K562 (cell line): ENCODE data around the gene VGF. TPM values are rescaled to one million over a fixed set of nuclear protein-coding genes. Genes with fewer than 3 reads are reported as not detected.

ENCODE experiments used
- ARHGAP35 ChIP-seq: fragments of 450-650 bp; IDR thresholded peaks from 2 replicates; pipeline ENCODE4 v1.6.1; 2018; ENCODE audit not compliant: partially characterized antibody
- ARID2 ChIP-seq: fragments of 450-650 bp; IDR thresholded peaks from 2 replicates; pipeline ENCODE4 v1.6.1; 2017; ENCODE audit warnings: antibody characterized with exemption, mild to moderate bottlenecking
- ATF2 ChIP-seq: sonication (generic); formaldehyde crosslinking; IDR thresholded peaks from 2 replicates; pipeline ENCODE4 v1.8.1; 2022; ENCODE audit warnings: missing genetic modification reagents
- BCLAF1 ChIP-seq, 2 experiments: fragments of 450-650 bp in 1 of 2; IDR thresholded peaks; 2 replicates each; pipeline ENCODE4 v1.6.1; 2011 to 2017; ENCODE audit warnings: low read depth in 2 of 2, antibody characterized with exemption in 1 of 2, borderline replicate concordance in 1 of 2, low read length in 1 of 2, mild to moderate bottlenecking in 1 of 2, mixed read lengths in 1 of 2; ENCODE audit not compliant: control insufficient read depth in 1 of 2
- BMI1 ChIP-seq: fragments of 150-350 bp; IDR thresholded peaks from 2 replicates; pipeline ENCODE4 v1.6.1; 2014; ENCODE audit warnings: low read length
- CREBBP ChIP-seq: IDR thresholded peaks from one replicate; pipeline ENCODE4 v1.6.1; 2012; ENCODE audit warnings: low read depth, mild to moderate bottlenecking, control low read depth, inconsistent platforms, low read length
- DEAF1 ChIP-seq: fragments of 450-650 bp; formaldehyde crosslinking; IDR thresholded peaks from 2 replicates; pipeline ENCODE4 v1.4.0; 2020; ENCODE audit warnings: mild to moderate bottlenecking, moderate library complexity
- ETS1 ChIP-seq: conservative IDR thresholded peaks from 2 replicates; pipeline ENCODE4 v1.6.1; 2011; ENCODE audit warnings: low read depth, mild to moderate bottlenecking, low read length; ENCODE audit not compliant: control insufficient read depth
- ETV5 ChIP-seq: sonication (generic); formaldehyde crosslinking; IDR thresholded peaks from 2 replicates; pipeline ENCODE4 v1.4.0; 2020; ENCODE audit warnings: low read depth, mild to moderate bottlenecking, missing genetic modification reagents
- HDAC6 ChIP-seq: IDR thresholded peaks from 2 replicates; pipeline ENCODE4 v1.6.1; 2012; ENCODE audit warnings: low read depth, mild to moderate bottlenecking, control low read depth, inconsistent platforms, low read length, moderate library complexity
- HIVEP1 ChIP-seq: fragments of 250-450 bp; sonication (Bioruptor Pico); IDR thresholded peaks from 2 replicates; pipeline ENCODE4 v1.4.0; 2020; ENCODE audit warnings: mild to moderate bottlenecking
- JUN ChIP-seq, 2 experiments: sonication (generic) in 1 of 2; formaldehyde crosslinking in 1 of 2; IDR thresholded peaks; 2 replicates each; pipeline versions ENCODE4 v1.6.1 to v1.8.0; 2012 to 2022; ENCODE audit warnings: borderline replicate concordance in 2 of 2, mild to moderate bottlenecking in 2 of 2, improper control_type of control experiment in 1 of 2, low read depth in 1 of 2, low read length in 1 of 2, missing genetic modification reagents in 1 of 2
- LCOR ChIP-seq: sonication (generic); formaldehyde crosslinking; IDR thresholded peaks from 2 replicates; pipeline ENCODE4 v1.8.0; 2022; ENCODE audit warnings: mild to moderate bottlenecking, missing genetic modification reagents
- MAFF ChIP-seq: IDR thresholded peaks from 2 replicates; pipeline ENCODE4 v1.6.1; 2012; ENCODE audit warnings: low read length, improper control_type of control experiment
- SAFB2 ChIP-seq: fragments of 200-400 bp; formaldehyde crosslinking; IDR thresholded peaks from 2 replicates; pipeline ENCODE4 v1.6.1; 2018; ENCODE audit warnings: borderline replicate concordance, low read length, low read depth, moderate library complexity; ENCODE audit not compliant: severe bottlenecking
- SLC30A9 ChIP-seq: fragments of 250-450 bp; sonication (Bioruptor Pico); IDR thresholded peaks from 2 replicates; pipeline ENCODE4 v1.8.0; 2022; ENCODE audit warnings: mild to moderate bottlenecking, moderate library complexity
- SP1 ChIP-seq: sonication (generic); formaldehyde crosslinking; IDR thresholded peaks from 2 replicates; pipeline ENCODE4 v1.8.1; 2022; ENCODE audit warnings: mild to moderate bottlenecking, missing genetic modification reagents
- SRSF9 ChIP-seq: fragments of 200-400 bp; formaldehyde crosslinking; IDR thresholded peaks from 2 replicates; pipeline ENCODE4 v1.6.1; 2017; ENCODE audit warnings: low read depth, low read length, borderline replicate concordance
- ZNF263 ChIP-seq: sonication (generic); formaldehyde crosslinking; IDR thresholded peaks from 2 replicates; pipeline ENCODE4 v1.8.0; 2022; ENCODE audit warnings: mild to moderate bottlenecking, missing genetic modification reagents, borderline replicate concordance
- ZSCAN29 ChIP-seq: fragments of 450-650 bp; IDR thresholded peaks from 2 replicates; pipeline ENCODE4 v1.6.1; 2017
- polyA plus RNA-seq, 8 experiments: library from polyadenylated mRNA; depleted of rRNA in 4 of 8; stranded (reverse) in 5 of 8; unstranded in 3 of 8; fragments of >200 nt; fragmentation: Nextera tagmentation in 2 of 8; fragmentation: Illumina TruSeq in 1 of 8; extraction: Ambion mirVana in 2 of 8; extraction: Trizol in 1 of 8; gene quantifications; 2 replicates each; pipeline versions ENCODE4 v1.2.1 to v1.2.3, GENCODE V29; 2011 to 2014; ENCODE audit warnings: inconsistent platforms in 1 of 8, missing spikeins in 1 of 8
- total RNA-seq, 7 experiments: library from RNA; depleted of rRNA in 6 of 7; stranded (reverse); fragments of >200 nt in 6 of 7; fragmentation: Illumina TruSeq in 2 of 7; extraction: Trizol in 2 of 7; gene quantifications; 2 replicates each; pipeline versions ENCODE4 v1.2.1 to v1.2.3, GENCODE V29; 2011 to 2021; ENCODE audit warnings: low replicate concordance in 1 of 7

Gene VGF
- total and polyA plus RNA-seq, 9 of the 15 experiments (the other 6 are each of a cell fraction or from before 2014, with no cell fraction given) = 0.03 to 5.7 (median 0.34) TPM

- TF ChIP-seq ATF2 (CRISPR knock-in tag) (peak; percentile 89), HDAC6 (no peak), CREBBP (no peak), LCOR (CRISPR knock-in tag) (peak; percentile 98), ETS1 (peak; percentile 91), SP1 (CRISPR knock-in tag) (peak; percentile 91), SRSF9 (no peak), ZSCAN29 (no peak), HIVEP1 (CRISPR knock-in tag) (no peak), ARID2 (no peak), SLC30A9 (CRISPR knock-in tag) (no peak), JUN (IDR thresholded peaks at IDR 0.05; ENCODE audit: borderline replicate concordance, low read depth, low read length) (peak; percentile 89), JUN (CRISPR knock-in tag; IDR thresholded peaks at IDR 0.05; ENCODE audit: borderline replicate concordance) (peak; percentile 88; the same call in 1 of the 2 replicates), BCLAF1 (IDR thresholded peaks at IDR 0.05; ENCODE audit: borderline replicate concordance in 1 of 2, control insufficient read depth in 1 of 2, low read depth in 2 of 2, low read length in 1 of 2) (no peak), DEAF1 (CRISPR knock-in tag) (no peak), ZNF263 (CRISPR knock-in tag) (peak; percentile 88; the same call in 1 of the 2 replicates), MAFF (no peak), SAFB2 (no peak), BMI1 (0 out of 2 replicates have a peak, but pooled peaks have one; percentile 12), ARHGAP35 (no peak), ETV5 (CRISPR knock-in tag) (peak; percentile 86)
Measured at GRCh38 chr7:101165075-101165957, at the start of gene VGF (continued).
